ENCODE results near the gene CRB1.

Gene CRB1

DNA sequence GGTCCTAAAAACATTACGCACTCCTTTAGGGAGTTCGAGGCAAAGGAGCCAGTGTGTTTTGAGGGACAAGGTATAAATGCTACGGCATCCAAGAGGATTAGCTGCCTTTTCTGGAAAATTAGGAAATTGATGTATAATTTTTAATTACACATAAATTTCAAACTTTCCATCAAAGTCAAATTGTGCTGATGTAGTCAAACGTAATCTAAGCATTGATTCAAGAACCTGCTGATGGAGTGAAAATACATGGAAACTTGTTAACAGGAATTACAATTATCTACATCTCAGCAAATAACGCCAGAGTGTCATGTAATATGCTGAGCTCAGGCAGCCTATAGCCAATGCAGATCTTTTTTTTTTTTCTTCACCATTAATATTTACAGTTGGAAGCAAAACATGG lies 194.5 kb downstream of the CRB1 start:
- H3K9me3 Mint-ChIP-seq = no peaks in the 10 kb centered on the region
- no peak overlapping the region for H3K4me3 Mint-ChIP-seq
- TF ChIP-seq, protein P1, sequence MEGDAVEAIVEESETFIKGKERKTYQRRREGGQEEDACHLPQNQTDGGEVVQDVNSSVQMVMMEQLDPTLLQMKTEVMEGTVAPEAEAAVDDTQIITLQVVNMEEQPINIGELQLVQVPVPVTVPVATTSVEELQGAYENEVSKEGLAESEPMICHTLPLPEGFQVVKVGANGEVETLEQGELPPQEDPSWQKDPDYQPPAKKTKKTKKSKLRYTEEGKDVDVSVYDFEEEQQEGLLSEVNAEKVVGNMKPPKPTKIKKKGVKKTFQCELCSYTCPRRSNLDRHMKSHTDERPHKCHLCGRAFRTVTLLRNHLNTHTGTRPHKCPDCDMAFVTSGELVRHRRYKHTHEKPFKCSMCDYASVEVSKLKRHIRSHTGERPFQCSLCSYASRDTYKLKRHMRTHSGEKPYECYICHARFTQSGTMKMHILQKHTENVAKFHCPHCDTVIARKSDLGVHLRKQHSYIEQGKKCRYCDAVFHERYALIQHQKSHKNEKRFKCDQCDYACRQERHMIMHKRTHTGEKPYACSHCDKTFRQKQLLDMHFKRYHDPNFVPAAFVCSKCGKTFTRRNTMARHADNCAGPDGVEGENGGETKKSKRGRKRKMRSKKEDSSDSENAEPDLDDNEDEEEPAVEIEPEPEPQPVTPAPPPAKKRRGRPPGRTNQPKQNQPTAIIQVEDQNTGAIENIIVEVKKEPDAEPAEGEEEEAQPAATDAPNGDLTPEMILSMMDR (IDR thresholded peaks at IDR 0.05; ENCODE audit: unreplicated experiment in 3 of 3) = no peak

DNA sequence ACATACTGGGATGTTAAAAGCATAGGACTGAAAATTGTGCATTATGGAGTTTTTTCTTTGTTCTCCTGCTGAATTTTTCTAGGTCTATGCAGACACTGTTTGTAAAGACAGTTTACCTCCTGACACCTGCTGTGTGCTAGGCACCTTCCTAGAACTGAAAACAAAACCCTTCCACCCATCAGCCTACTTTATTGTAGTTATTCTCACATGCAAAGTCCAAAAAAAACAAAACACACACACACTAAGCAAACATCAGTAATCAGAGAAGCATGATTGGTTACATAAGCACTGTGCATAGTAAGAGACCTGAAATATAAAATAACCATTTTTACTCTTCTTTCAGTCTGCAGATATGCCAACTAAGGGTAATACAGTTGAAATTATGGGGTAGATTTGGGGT lies 195.1 kb downstream of the CRB1 start:
- no peaks in the 10 kb centered on the region for H3K36me3 Mint-ChIP-seq (ENCODE audit: low read depth)
- peaks cover 42% of the 10 kb centered on the region for H3K4me1 Mint-ChIP-seq
- TF ChIP-seq, protein P1 (IDR thresholded peaks at IDR 0.05; ENCODE audit: unreplicated experiment in 3 of 3) = no peak
- H3K27ac Mint-ChIP-seq = peak overlapping the region; percentile 58 to 92 (median 92)
- H3K27me3 Mint-ChIP-seq (ENCODE audit: low read depth) = no peaks in the 10 kb centered on the region
- H3K9me3 Mint-ChIP-seq = no peaks in the 10 kb centered on the region
- H3K4me3 Mint-ChIP-seq = no peak overlapping the region

More for the DNA sequence above, 194.5 kb downstream of the CRB1 start:
- Mint-ChIP-seq H3K27me3 (ENCODE audit: low read depth) (no peaks in the 10 kb centered on the region), H3K27ac (peak overlapping the region; percentile 58 to 92 (median 92)), H3K36me3 (ENCODE audit: low read depth) (no peaks in the 10 kb centered on the region), H3K4me1 (peaks cover 46% of the 10 kb centered on the region)

DNA sequence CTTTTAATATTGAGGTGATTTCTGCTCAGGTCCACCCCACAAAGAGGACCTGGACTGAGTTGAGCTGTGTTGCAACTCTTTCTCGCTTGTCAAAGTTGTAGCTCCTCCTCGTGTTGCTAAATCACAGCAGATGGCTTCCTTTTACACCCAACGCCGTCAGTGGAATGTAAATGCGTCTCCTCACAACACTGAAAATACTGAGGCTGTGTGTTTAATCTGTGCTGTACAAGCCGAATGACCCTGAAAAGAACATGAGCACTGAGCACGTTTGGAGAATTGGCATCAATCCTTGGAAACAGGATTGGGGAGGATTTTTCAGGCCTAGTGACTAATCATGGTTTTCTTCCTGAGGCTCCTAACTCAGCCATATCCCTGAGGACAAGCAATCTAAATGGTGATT lies 196.0 kb downstream of the CRB1 start:
- Mint-ChIP-seq H3K36me3 (ENCODE audit: low read depth) (no peaks in the 10 kb centered on the region), H3K27me3 (ENCODE audit: low read depth) (no peaks in the 10 kb centered on the region), H3K4me1 (peaks cover 35% of the 10 kb centered on the region)

DNA sequence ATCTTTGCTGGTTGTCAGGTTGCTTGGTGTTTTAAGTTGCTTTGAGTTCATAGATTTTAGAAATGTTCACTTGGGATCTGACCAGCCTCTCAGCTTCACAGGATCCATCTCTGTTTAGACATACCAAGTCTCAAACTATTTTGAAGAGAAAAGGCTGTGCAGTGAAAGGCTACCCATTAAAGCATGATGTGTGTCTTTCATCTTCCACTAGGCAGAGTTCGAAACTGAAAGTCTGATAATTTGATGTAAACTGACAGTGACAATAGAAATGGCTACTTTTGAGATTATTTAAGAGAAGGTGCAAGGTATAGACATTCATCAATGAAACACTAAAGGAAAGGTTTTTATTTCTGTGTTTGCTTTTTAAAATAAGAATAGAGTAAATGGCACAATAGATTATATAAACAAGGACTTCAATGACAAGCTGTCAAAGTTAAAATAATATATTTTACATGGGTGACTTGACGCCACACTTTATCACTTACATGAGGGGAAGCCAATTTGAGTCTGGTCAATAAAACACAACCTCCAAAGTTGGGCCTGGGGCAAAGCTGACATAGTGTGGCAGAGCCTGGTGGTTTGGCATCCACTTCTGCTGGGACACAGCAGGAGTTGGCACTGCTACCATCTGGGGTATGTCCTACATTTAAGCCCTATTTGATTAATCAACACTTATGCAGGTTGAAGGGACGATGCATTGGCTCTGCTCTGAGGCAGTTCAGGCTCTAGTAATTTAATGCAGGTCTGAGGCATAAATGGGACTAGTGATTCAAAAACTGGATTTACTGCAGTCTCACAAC lies 197.7 kb downstream of the CRB1 start:
- no peaks in the 10 kb centered on the region for H3K36me3 Mint-ChIP-seq (ENCODE audit: low read depth)
- peak overlapping the region; percentile 40 to 92 (median 58) for H3K27ac Mint-ChIP-seq
- TF ChIP-seq, protein P1 (IDR thresholded peaks at IDR 0.05; ENCODE audit: unreplicated experiment in 3 of 3) = no peak
- no peaks in the 10 kb centered on the region for H3K9me3 Mint-ChIP-seq
- no peaks in the 10 kb centered on the region for H3K27me3 Mint-ChIP-seq (ENCODE audit: low read depth)
- no peak overlapping the region for H3K4me3 Mint-ChIP-seq
- peaks cover 50% of the 10 kb centered on the region for H3K4me1 Mint-ChIP-seq

More for the DNA sequence above, 196.0 kb downstream of the CRB1 start:
- Mint-ChIP-seq H3K9me3 (no peaks in the 10 kb centered on the region), H3K4me3 (peak overlapping the region in 1 of 3 experiments; percentile 22), H3K27ac (peak overlapping the region; percentile 92 to 97 (median 92))
- TF ChIP-seq, protein P1 (IDR thresholded peaks at IDR 0.05; ENCODE audit: unreplicated experiment in 3 of 3) = no peak

DNA sequence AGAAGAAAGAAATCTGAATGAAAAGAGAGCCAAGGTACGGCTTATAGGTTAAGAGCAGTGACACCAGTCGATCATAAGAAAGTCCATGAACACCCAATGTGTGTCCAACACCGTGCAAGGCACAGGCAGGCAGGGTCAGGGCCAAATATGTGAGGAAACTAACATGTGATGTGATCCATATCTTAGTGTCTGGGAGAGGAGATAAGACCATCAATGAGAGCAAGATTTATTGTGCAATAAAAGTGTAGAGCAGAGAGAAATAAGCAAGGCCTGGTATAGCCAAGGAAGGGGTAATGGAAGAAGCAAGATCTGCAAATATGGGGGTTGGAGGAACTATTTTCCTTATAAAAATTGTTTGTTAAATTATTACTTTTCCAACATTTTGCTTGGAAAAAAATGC lies 198.8 kb downstream of the CRB1 start:
- Mint-ChIP-seq H3K4me3 (no peak overlapping the region), H3K4me1 (peaks cover 61% of the 10 kb centered on the region), H3K36me3 (ENCODE audit: low read depth) (no peaks in the 10 kb centered on the region), H3K27ac (peak overlapping the region in 2 of 3 experiments; percentile 34 to 38), H3K27me3 (ENCODE audit: low read depth) (no peaks in the 10 kb centered on the region), H3K9me3 (no peaks in the 10 kb centered on the region)
- TF ChIP-seq, protein P1 (IDR thresholded peaks at IDR 0.05; ENCODE audit: unreplicated experiment in 3 of 3) = no peak

DNA sequence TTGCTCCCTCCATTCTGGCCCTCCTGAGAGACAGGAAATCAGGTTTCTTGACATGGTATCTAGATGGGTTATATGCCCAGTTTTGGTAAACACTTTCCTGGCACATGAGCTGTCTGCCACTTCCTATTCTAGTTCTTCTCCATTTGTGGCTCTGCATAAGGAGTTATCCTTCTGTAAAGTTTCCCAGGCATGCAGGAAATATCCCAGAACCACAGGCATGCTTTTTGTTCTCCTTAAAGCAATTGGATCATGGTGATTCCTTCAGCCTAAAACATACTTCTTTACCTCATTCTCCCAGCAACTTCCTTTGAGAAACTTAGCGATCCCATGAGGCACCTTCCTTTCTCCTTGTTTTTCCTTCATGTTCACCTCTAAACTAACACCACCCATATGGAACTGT lies 199.8 kb downstream of the CRB1 start:
- TF ChIP-seq, protein P1 (IDR thresholded peaks at IDR 0.05; ENCODE audit: unreplicated experiment in 3 of 3) = no peak
- Mint-ChIP-seq H3K4me1 (peaks cover 66% of the 10 kb centered on the region), H3K4me3 (no peak overlapping the region), H3K27me3 (ENCODE audit: low read depth) (no peaks in the 10 kb centered on the region), H3K36me3 (ENCODE audit: low read depth) (no peaks in the 10 kb centered on the region), H3K9me3 (no peaks in the 10 kb centered on the region), H3K27ac (peak overlapping the region in 1 of 3 experiments; percentile 2)

All from nephron (organoid).